ENCODE data around the gene CBX2.

DNA sequence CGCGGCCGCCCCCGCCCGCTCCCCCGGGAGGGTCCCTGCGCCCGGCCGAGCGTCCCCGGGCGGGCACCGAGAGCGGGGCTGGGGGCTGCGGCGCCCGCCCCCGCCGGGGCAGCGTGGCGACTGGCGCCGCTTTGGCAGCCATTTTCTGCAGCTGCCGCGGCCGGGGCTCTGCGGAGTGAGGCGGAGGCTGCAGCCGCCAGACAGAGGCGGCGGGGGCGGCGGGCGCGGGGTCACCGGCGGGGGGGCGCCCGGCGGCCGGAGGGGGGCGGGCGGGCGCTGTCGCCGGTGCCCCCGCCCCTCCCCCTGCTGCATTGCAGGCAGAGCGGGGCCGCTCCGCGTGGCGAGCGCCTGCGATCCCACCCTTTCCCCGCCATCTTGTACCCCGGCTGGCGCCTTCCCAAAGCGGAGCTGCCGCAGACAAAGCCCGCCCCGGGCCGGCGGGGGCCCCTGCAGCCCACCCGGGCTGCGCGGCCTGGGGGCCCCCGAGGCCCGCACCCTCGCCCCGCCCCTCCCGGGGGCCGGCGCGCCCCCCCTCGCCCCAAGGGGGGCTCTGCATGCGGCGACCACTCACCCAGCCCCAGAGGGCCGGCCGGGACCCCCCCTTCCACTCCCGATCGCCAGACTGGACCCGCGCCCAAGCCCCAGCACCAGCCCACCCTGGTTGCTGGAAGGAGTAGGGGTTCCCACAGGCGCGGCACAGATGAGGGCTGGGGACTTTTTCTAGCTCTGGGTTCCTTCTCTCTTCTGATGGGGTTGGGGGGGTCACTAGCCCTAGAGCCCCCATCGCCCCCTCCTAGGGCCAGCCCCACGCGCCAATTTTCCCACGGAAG, 35.6 kb downstream of the CBX2 start:
- TF ChIP-seq, protein P1, sequence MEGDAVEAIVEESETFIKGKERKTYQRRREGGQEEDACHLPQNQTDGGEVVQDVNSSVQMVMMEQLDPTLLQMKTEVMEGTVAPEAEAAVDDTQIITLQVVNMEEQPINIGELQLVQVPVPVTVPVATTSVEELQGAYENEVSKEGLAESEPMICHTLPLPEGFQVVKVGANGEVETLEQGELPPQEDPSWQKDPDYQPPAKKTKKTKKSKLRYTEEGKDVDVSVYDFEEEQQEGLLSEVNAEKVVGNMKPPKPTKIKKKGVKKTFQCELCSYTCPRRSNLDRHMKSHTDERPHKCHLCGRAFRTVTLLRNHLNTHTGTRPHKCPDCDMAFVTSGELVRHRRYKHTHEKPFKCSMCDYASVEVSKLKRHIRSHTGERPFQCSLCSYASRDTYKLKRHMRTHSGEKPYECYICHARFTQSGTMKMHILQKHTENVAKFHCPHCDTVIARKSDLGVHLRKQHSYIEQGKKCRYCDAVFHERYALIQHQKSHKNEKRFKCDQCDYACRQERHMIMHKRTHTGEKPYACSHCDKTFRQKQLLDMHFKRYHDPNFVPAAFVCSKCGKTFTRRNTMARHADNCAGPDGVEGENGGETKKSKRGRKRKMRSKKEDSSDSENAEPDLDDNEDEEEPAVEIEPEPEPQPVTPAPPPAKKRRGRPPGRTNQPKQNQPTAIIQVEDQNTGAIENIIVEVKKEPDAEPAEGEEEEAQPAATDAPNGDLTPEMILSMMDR (IDR thresholded peaks at IDR 0.05) = no peak
- TF ChIP-seq POLR2A (IDR thresholded peaks at IDR 0.05) = no peak
